GM13976 (cell line): ENCODE data around the gene GLS.

Experiments used
- DNase-seq: peaks from one replicate; pipeline ENCODE4 v3.0.0; 2012; ENCODE audit warnings: low spot score
- CTCF ChIP-seq: IDR thresholded peaks from 2 replicates; pipeline ENCODE4 v1.5.1; 2012; ENCODE audit warnings: borderline replicate concordance, mild to moderate bottlenecking; ENCODE audit not compliant: insufficient read depth; ENCODE audit errors: extremely low read depth, missing control alignments, control extremely low read depth
- in situ Hi-C: fragments of 300-500 bp; cut with MboI; formaldehyde crosslinking; loops from one replicate; pipeline ENCODE4 v1.12.0; 2022; ENCODE audit warnings: low sequenced_read_pairs, mixed read lengths, inconsistent platforms; ENCODE audit not compliant: unreplicated experiment

The GLS gene

GRCh38 chr2:190880378-190881083, at the start of gene GLS:
TSS of gene GLS (plus strand) at chr2:190880821. CDS start at chr2:190881085, 264 bp downstream.
- DNase-seq = peak; percentile 96
- in situ Hi-C loops = no loop called here
- TF ChIP-seq CTCF = no peak

GRCh38 chr2:190831941-190832340, 48.7 kb upstream of the GLS start:
- in situ Hi-C loops = no loop called here
- TF ChIP-seq CTCF = no peak

GRCh38 chr2:190834890-190835208, 45.8 kb upstream of the GLS start:
- in situ Hi-C loops = no loop called here
- TF ChIP-seq CTCF = no peak
- DNase-seq = no peak

More at GRCh38 chr2:190831941-190832340, 48.7 kb upstream of the GLS start:
- no peak for DNase-seq

DNA sequence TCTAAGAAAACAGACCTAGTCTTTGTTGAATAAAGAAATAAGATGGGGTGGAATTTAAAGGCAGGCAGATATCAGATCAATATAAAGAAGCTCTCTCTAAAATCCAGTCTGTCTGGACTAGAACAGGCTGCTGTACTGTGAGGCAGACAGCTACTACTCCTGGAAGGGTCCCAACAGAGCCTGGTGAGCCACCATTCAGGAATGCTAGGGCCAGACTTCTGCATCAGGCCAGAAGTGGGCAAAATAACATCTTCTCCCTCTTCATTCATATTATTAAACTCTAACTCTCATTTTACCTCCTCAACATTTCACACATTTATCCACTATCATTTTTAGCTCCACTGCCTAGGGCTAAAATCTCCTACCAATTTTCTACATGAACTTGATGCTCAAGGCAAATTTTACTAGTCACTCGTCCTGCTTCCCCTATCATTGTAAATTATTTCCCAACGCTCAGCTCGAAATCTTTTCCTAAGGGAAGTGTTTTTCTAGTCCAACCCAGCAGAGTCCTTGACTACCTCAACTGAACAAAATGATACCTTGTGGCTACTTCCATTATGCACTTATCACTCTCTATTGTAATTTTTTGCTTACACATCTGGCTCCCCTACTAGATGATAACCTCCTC, 45.2 kb upstream of the GLS start:
- in situ Hi-C loops = no loop called here

GRCh38 chr2:190836767-190837166, 43.9 kb upstream of the GLS start:
- no peak for DNase-seq
- TF ChIP-seq CTCF = no peak
- in situ Hi-C loops = no loop called here

More for the DNA sequence above, 45.2 kb upstream of the GLS start:
- no peak for TF ChIP-seq CTCF
- no peak for DNase-seq

DNA sequence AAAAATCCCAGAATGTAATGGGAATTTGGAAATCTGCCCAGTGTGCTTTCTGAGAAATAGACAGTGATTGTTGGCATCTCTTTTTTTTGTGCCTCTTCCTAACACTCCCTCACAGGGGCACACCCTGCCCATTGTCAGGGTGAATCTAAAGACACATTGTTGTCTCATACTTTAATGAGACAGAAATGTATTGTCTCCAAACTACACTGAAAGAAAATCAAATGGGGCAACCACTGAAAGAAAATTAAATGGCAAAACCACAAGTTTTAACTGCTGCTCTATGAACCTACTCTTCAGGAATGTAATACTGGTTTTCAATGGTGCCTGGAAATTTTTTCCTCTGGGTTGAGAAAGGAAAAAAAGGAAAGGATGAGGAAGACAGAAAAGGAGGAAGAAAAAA, 43.2 kb upstream of the GLS start:
- in situ Hi-C loops = no loop called here
- TF ChIP-seq CTCF = no peak
- no peak for DNase-seq
